Breast epithelium (tissue), 3 donors: ENCODE measurements around the gene CRTC3.
A peak's percentile ranks its signal among the peaks of the same experiment; 100 is the strongest.

Experiments
- CTCF ChIP-seq, 3 donors: fragments of 450-650 bp; IDR thresholded peaks; one replicate each; pipeline ENCODE4 v1.5.1; 2016 to 2017; ENCODE audit warnings: antibody characterized with exemption in 3 of 3, mild to moderate bottlenecking in 3 of 3, moderate library complexity in 3 of 3
- POLR2A ChIP-seq: fragments of 450-650 bp; IDR thresholded peaks from one replicate; pipeline ENCODE4 v1.6.1; 2016; ENCODE audit warnings: antibody characterized with exemption, mild to moderate bottlenecking, moderate library complexity
- POLR2AphosphoS5 ChIP-seq, 3 donors: sonication (generic); formaldehyde crosslinking; IDR thresholded peaks; one replicate each; pipeline ENCODE4 v1.6.1; 2017; ENCODE audit warnings: antibody characterized with exemption in 3 of 3

- TF ChIP-seq POLR2A (no peak), CTCF (IDR thresholded peaks at IDR 0.05) (no peak), POLR2AphosphoS5 (IDR thresholded peaks at IDR 0.05) (peak; percentile 66 to 91 (median 70))
Observed at GRCh38 chr15:90560229-90560776, 30.6 kb downstream of the CRTC3 start.
